K562 (cell line): ENCODE data around the gene CALU. TPM values are rescaled to one million over a fixed set of nuclear protein-coding genes. Genes with fewer than 3 reads are reported as not detected.

ENCODE experiments used
- ARNT ChIP-seq, 2 experiments: fragments of 450-650 bp; IDR thresholded peaks; 2 replicates each; pipeline ENCODE4 v1.6.1; 2016; ENCODE audit warnings: mild to moderate bottlenecking in 1 of 2
- CBX2 ChIP-seq: fragments of 200-600 bp; sonication (generic); IDR thresholded peaks from one replicate; pipeline ENCODE4 v1.6.1; 2012; ENCODE audit warnings: mild to moderate bottlenecking, low read length, inconsistent platforms; ENCODE audit not compliant: insufficient read depth, poor library complexity, severe bottlenecking
- E2F3 ChIP-seq: fragments of 250-450 bp; sonication (Bioruptor Pico); IDR thresholded peaks from 2 replicates; pipeline ENCODE4 v1.4.0; 2020; ENCODE audit warnings: mild to moderate bottlenecking
- ETS2 ChIP-seq: IDR thresholded peaks from 2 replicates; pipeline ENCODE4 v1.6.1; 2016; ENCODE audit warnings: borderline replicate concordance, missing genetic modification characterization, mild to moderate bottlenecking, moderate library complexity, missing compliant biosample characterization; ENCODE audit not compliant: poor library complexity, severe bottlenecking
- FOXK1 ChIP-seq: sonication (generic); formaldehyde crosslinking; IDR thresholded peaks from 2 replicates; pipeline ENCODE4 v1.8.0; 2022; ENCODE audit warnings: missing genetic modification reagents, mild to moderate bottlenecking, borderline replicate concordance
- ILK ChIP-seq: fragments of 450-650 bp; IDR thresholded peaks from 2 replicates; pipeline ENCODE4 v1.6.1; 2016; ENCODE audit warnings: missing genetic modification characterization, low read depth, mild to moderate bottlenecking, missing compliant biosample characterization, moderate library complexity, borderline replicate concordance
- KAT7 ChIP-seq: sonication (generic); formaldehyde crosslinking; IDR thresholded peaks from 2 replicates; pipeline ENCODE4 v1.8.0; 2022; ENCODE audit warnings: missing genetic modification reagents, mild to moderate bottlenecking, borderline replicate concordance
- KLF16 ChIP-seq: IDR thresholded peaks from 2 replicates; pipeline ENCODE4 v1.6.1; 2016; ENCODE audit warnings: antibody characterized with exemption
- MTA1 ChIP-seq: fragments of 450-650 bp; IDR thresholded peaks from 2 replicates; pipeline ENCODE4 v1.6.1; 2017; ENCODE audit warnings: borderline replicate concordance
- MTA2 ChIP-seq: fragments of 450-650 bp; IDR thresholded peaks from 2 replicates; pipeline ENCODE4 v1.6.1; 2016; ENCODE audit warnings: low read depth
- NFIX ChIP-seq: fragments of 250-450 bp; sonication (Bioruptor Pico); IDR thresholded peaks from 2 replicates; pipeline ENCODE4 v1.4.0; 2020; ENCODE audit warnings: low read depth, mild to moderate bottlenecking, moderate library complexity
- SAP30 ChIP-seq: fragments of 200-600 bp; sonication (generic); IDR thresholded peaks from 2 replicates; pipeline ENCODE4 v1.6.1; 2012; ENCODE audit warnings: borderline replicate concordance, low read depth, mild to moderate bottlenecking, moderate library complexity, low read length, control low read depth, inconsistent platforms; ENCODE audit not compliant: insufficient read depth, poor library complexity, severe bottlenecking
- SMAD3 ChIP-seq: fragments of 450-650 bp; formaldehyde crosslinking; conservative IDR thresholded peaks from 2 replicates; pipeline ENCODE4 v1.4.0; 2020; ENCODE audit warnings: mild to moderate bottlenecking
- SMARCE1 ChIP-seq: fragments of 450-650 bp; IDR thresholded peaks from 2 replicates; pipeline ENCODE4 v1.7.1; 2016; ENCODE audit warnings: mild to moderate bottlenecking
- SP1 ChIP-seq: sonication (generic); formaldehyde crosslinking; IDR thresholded peaks from 2 replicates; pipeline ENCODE4 v1.8.1; 2022; ENCODE audit warnings: mild to moderate bottlenecking, missing genetic modification reagents
- ZNF354B ChIP-seq: fragments of 250-450 bp; sonication (Bioruptor Pico); IDR thresholded peaks from 2 replicates; pipeline ENCODE4 v1.4.0; 2020
- ZSCAN32 ChIP-seq: fragments of 450-650 bp; formaldehyde crosslinking; IDR thresholded peaks from 2 replicates; pipeline ENCODE4 v1.4.0; 2020; ENCODE audit warnings: mild to moderate bottlenecking, moderate library complexity
- polyA plus RNA-seq, 8 experiments: library from polyadenylated mRNA; depleted of rRNA in 4 of 8; stranded (reverse) in 5 of 8; unstranded in 3 of 8; fragments of >200 nt; fragmentation: Nextera tagmentation in 2 of 8; fragmentation: Illumina TruSeq in 1 of 8; extraction: Ambion mirVana in 2 of 8; extraction: Trizol in 1 of 8; gene quantifications; 2 replicates each; pipeline versions ENCODE4 v1.2.1 to v1.2.3, GENCODE V29; 2011 to 2014; ENCODE audit warnings: inconsistent platforms in 1 of 8, missing spikeins in 1 of 8
- total RNA-seq, 7 experiments: library from RNA; depleted of rRNA in 6 of 7; stranded (reverse); fragments of >200 nt in 6 of 7; fragmentation: Illumina TruSeq in 2 of 7; extraction: Trizol in 2 of 7; gene quantifications; 2 replicates each; pipeline versions ENCODE4 v1.2.1 to v1.2.3, GENCODE V29; 2011 to 2021; ENCODE audit warnings: low replicate concordance in 1 of 7
- TF ChIP-seq, protein P1 (sequence below): fragments of 250-450 bp; sonication (Bioruptor Pico); IDR thresholded peaks from 2 replicates; pipeline ENCODE4 v1.9.0; 2021; ENCODE audit warnings: mild to moderate bottlenecking
- TF ChIP-seq, protein P2 (sequence below): fragments of 250-450 bp; sonication (Bioruptor Pico); IDR thresholded peaks from 2 replicates; pipeline ENCODE4 v1.5.0; 2021
- TF ChIP-seq, protein P3 (sequence below): fragments of 250-450 bp; sonication (Bioruptor Pico); IDR thresholded peaks from 2 replicates; pipeline ENCODE4 v1.5.0; 2020; ENCODE audit warnings: mild to moderate bottlenecking
- TF ChIP-seq, protein P4 (sequence below): fragments of 450-650 bp; IDR thresholded peaks from 2 replicates; pipeline ENCODE4 v1.7.1; 2018; ENCODE audit warnings: mild to moderate bottlenecking, low read depth; ENCODE audit not compliant: partially characterized antibody
- TF ChIP-seq, protein P5 (sequence below): fragments of 450-650 bp; formaldehyde crosslinking; IDR thresholded peaks from 2 replicates; pipeline ENCODE4 v1.4.0; 2022; ENCODE audit warnings: missing genetic modification characterization

The CALU gene
- total and polyA plus RNA-seq, 9 of the 15 experiments (the other 6 are each of a cell fraction or from before 2014, with no cell fraction given), result 166 to 286 (median 215) TPM

DNA sequence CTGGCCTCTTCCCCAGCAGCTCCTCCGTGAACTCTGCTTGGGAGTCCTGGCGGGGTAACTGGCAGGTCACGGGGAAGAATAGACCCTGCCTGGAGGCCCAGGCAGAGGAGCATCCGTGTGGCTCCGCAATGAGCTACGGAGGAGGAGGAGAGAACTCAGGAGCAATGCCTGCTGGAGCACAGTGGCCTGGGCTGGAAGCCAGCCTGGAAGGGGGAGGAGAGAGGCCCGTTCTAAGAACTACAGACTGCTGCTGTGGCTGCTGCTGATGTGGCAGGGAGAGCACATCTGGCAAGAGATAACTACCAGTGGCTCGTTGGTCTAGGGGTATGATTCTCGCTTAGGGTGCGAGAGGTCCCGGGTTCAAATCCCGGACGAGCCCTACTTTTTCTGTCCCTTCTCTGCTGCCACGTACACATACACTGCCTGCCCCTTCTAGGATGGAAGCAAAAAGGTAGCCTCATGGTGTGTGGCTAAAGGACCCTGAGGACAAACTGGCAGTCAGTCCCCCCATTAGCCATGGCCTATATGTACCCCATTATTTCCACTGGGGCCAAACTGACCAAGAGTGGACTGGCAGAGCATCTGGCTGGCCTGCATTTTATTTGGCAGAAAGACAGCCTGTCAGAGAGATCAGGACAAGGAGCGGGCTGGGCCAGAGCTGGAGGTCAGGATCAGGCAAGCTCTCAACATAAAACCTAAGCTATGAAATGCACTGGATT, 44.1 kb downstream of the CALU start (continued):
- TF ChIP-seq, protein P1, sequence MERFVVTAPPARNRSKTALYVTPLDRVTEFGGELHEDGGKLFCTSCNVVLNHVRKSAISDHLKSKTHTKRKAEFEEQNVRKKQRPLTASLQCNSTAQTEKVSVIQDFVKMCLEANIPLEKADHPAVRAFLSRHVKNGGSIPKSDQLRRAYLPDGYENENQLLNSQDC (CRISPR knock-in tag), result no peak
- no peak for TF ChIP-seq KAT7 (CRISPR knock-in tag)
- peak; percentile 57; the same call in 1 of the 2 replicates for TF ChIP-seq SMARCE1
- TF ChIP-seq FOXK1, result 0 out of 2 replicates have a peak, but pooled peaks have one; percentile 31
- TF ChIP-seq CBX2, result no peak
- no peak for TF ChIP-seq MTA2
- TF ChIP-seq, protein P2, sequence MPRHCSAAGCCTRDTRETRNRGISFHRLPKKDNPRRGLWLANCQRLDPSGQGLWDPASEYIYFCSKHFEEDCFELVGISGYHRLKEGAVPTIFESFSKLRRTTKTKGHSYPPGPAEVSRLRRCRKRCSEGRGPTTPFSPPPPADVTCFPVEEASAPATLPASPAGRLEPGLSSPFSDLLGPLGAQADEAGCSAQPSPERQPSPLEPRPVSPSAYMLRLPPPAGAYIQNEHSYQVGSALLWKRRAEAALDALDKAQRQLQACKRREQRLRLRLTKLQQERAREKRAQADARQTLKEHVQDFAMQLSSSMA, result no peak
- TF ChIP-seq SP1, result peak; percentile 92
- no peak for TF ChIP-seq ILK (tag)
- no peak; the same call in 1 of the 2 replicates for TF ChIP-seq E2F3 (CRISPR knock-in tag)
- TF ChIP-seq, protein P3, sequence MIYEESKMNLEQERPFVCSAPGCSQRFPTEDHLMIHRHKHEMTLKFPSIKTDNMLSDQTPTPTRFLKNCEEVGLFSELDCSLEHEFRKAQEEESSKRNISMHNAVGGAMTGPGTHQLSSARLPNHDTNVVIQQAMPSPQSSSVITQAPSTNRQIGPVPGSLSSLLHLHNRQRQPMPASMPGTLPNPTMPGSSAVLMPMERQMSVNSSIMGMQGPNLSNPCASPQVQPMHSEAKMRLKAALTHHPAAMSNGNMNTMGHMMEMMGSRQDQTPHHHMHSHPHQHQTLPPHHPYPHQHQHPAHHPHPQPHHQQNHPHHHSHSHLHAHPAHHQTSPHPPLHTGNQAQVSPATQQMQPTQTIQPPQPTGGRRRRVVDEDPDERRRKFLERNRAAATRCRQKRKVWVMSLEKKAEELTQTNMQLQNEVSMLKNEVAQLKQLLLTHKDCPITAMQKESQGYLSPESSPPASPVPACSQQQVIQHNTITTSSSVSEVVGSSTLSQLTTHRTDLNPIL (CRISPR knock-in tag), result no peak
- TF ChIP-seq ZNF354B (CRISPR knock-in tag), result no peak
- TF ChIP-seq, protein P4, sequence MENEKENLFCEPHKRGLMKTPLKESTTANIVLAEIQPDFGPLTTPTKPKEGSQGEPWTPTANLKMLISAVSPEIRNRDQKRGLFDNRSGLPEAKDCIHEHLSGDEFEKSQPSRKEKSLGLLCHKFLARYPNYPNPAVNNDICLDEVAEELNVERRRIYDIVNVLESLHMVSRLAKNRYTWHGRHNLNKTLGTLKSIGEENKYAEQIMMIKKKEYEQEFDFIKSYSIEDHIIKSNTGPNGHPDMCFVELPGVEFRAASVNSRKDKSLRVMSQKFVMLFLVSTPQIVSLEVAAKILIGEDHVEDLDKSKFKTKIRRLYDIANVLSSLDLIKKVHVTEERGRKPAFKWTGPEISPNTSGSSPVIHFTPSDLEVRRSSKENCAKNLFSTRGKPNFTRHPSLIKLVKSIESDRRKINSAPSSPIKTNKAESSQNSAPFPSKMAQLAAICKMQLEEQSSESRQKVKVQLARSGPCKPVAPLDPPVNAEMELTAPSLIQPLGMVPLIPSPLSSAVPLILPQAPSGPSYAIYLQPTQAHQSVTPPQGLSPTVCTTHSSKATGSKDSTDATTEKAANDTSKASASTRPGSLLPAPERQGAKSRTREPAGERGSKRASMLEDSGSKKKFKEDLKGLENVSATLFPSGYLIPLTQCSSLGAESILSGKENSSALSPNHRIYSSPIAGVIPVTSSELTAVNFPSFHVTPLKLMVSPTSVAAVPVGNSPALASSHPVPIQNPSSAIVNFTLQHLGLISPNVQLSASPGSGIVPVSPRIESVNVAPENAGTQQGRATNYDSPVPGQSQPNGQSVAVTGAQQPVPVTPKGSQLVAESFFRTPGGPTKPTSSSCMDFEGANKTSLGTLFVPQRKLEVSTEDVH, result peak; percentile 67
- TF ChIP-seq, protein P5, sequence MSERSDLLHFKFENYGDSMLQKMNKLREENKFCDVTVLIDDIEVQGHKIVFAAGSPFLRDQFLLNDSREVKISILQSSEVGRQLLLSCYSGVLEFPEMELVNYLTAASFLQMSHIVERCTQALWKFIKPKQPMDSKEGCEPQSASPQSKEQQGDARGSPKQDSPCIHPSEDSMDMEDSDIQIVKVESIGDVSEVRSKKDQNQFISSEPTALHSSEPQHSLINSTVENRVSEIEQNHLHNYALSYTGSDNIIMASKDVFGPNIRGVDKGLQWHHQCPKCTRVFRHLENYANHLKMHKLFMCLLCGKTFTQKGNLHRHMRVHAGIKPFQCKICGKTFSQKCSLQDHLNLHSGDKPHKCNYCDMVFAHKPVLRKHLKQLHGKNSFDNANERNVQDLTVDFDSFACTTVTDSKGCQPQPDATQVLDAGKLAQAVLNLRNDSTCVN (CRISPR knock-in tag), result no peak
- no peak for TF ChIP-seq ETS2 (tag)
- no peak for TF ChIP-seq SAP30
- peak; percentile 56; the same call in 1 of the 2 replicates for TF ChIP-seq SMAD3 (CRISPR knock-in tag)
- no peak for TF ChIP-seq KLF16
- peak; percentile 75 to 97; a peak in 3 of 4 replicates for TF ChIP-seq ARNT (IDR thresholded peaks at IDR 0.05)
- TF ChIP-seq NFIX (CRISPR knock-in tag), result peak; percentile 16; the same call in 1 of the 2 replicates
- TF ChIP-seq ZSCAN32 (CRISPR knock-in tag), result no peak
- TF ChIP-seq MTA1, result peak; percentile 88
